HCT116 (cell line): ENCODE results near the gene F8A2. TPM values are rescaled to one million over a fixed set of nuclear protein-coding genes. Genes with fewer than 3 reads are reported as not detected.
"Not testable (repeated sequence)": the region's sequence is repeated elsewhere in the genome, so short reads cannot be mapped to it uniquely, and the experiment has no call there.

Source experiments
- ATAC-seq: fragments of 200-7000 bp; cut with Tn5 transposase; 2 replicates; pipeline ENCODE4 v1.9.1; 2020; ENCODE audit warnings: mild to moderate bottlenecking, moderate library complexity
- BruUV-seq: library from RNA; stranded (reverse); fragments of 400-500 nt; replicated peaks from 2 replicates; lab custom pipeline; 2021; lab: Mats Ljungman, UMichigan
- CTCF ChIA-PET: fragments of 300-600 bp; sonication (Branson Sonifier 250); formaldehyde crosslinking; loops from one replicate; lab custom pipeline; 2021; ENCODE audit warnings: antibody characterized with exemption; lab: Charles Lee
- POLR2A ChIA-PET: fragments of 300-600, 350-600 bp; sonication (Branson Sonifier 250); formaldehyde crosslinking; loops from one replicate; lab custom pipeline; 2021; ENCODE audit warnings: antibody characterized with exemption; lab: Charles Lee
- RAD21 ChIA-PET, 2 experiments: fragments of 300-600 bp; sonication (Branson Sonifier 250); formaldehyde crosslinking; loops; one replicate each; lab custom pipeline; 2023; ENCODE audit warnings: low total read pairs in 2 of 2; ENCODE audit not compliant: uncharacterized antibody in 2 of 2, unreplicated experiment in 2 of 2, low non-redundant PET in 1 of 2; lab: Charles Lee
- DNase-seq: peaks from one replicate; pipeline ENCODE4 v3.0.0-alpha.2; 2010; ENCODE audit warnings: low read depth, low spot score
- H2AFZ ChIP-seq: fragments of 200-600 bp; shearing (Covaris generic), sonication (generic); 2 replicates; pipeline ENCODE4 v1.6.1; 2017; ENCODE audit warnings: low read depth, mixed run types, mixed read lengths, antibody characterized with exemption, low read length; ENCODE audit not compliant: poor library complexity, severe bottlenecking
- H3K27ac ChIP-seq: 2 replicates; pipeline ENCODE4 v1.5.1; 2012; ENCODE audit warnings: low read depth, low read length
- H3K27me3 ChIP-seq: fragments of 200-600 bp; sonication (generic); 2 replicates; pipeline ENCODE4 v1.6.1; 2016; ENCODE audit warnings: mixed run types, low read length, mixed read lengths; ENCODE audit not compliant: insufficient read depth
- H3K36me3 ChIP-seq, 2 experiments: fragments of 200-500 bp in 1 of 2; fragments of 200-600 bp in 1 of 2; sonication (Bioruptor generic) in 1 of 2; sonication (generic) in 1 of 2; 2 replicates each; pipeline versions ENCODE4 v1.5.1 to v1.6.1; 2014 to 2016; ENCODE audit warnings: low read length in 2 of 2, inconsistent platforms in 1 of 2, mixed read lengths in 1 of 2, mixed run types in 1 of 2; ENCODE audit not compliant: insufficient read depth in 2 of 2, control insufficient read depth in 1 of 2
- H3K4me1 ChIP-seq, 2 experiments: fragments of 200-600 bp in 1 of 2; sonication (generic) in 1 of 2; 2 replicates each; pipeline versions ENCODE4 v1.5.1 to v1.6.1; 2012 to 2017; ENCODE audit warnings: low read length in 2 of 2, inconsistent platforms in 1 of 2, mild to moderate bottlenecking in 1 of 2, mixed read lengths in 1 of 2, mixed run types in 1 of 2, moderate library complexity in 1 of 2; ENCODE audit not compliant: insufficient read depth in 2 of 2, control insufficient read depth in 1 of 2
- H3K4me2 ChIP-seq: fragments of 200-600 bp; sonication (generic); 2 replicates; pipeline ENCODE4 v1.6.1; 2017; ENCODE audit warnings: mixed run types, low read length, mixed read lengths
- H3K4me3 ChIP-seq, 2 experiments: fragments of 200-600 bp in 1 of 2; sonication (generic) in 1 of 2; replicated peaks in 1 of 2; 2 replicates each; pipeline ENCODE4 v1.5.1; 2011 to 2016; ENCODE audit warnings: low read length in 2 of 2, control low read depth in 1 of 2, low read depth in 1 of 2, mild to moderate bottlenecking in 1 of 2, mixed read lengths in 1 of 2, mixed run types in 1 of 2
- H3K79me2 ChIP-seq: fragments of 200-600 bp; sonication (generic); 2 replicates; pipeline ENCODE4 v1.6.1; 2017; ENCODE audit warnings: mild to moderate bottlenecking, mixed run types, low read length, moderate library complexity, mixed read lengths; ENCODE audit not compliant: insufficient read depth
- H3K9ac ChIP-seq: fragments of 200-600 bp; sonication (generic); 2 replicates; pipeline ENCODE4 v1.6.1; 2016; ENCODE audit warnings: low read length, mixed read lengths
- H3K9me2 ChIP-seq: fragments of 200-600 bp; sonication (generic), shearing (Covaris generic); 2 replicates; pipeline ENCODE4 v1.6.1; 2017; ENCODE audit warnings: mixed run types, mild to moderate bottlenecking, moderate library complexity; ENCODE audit not compliant: insufficient read depth
- H3K9me3 ChIP-seq, 2 experiments: fragments of 200-500 bp in 1 of 2; fragments of 200-600 bp in 1 of 2; sonication (Bioruptor generic) in 1 of 2; sonication (generic) in 1 of 2; 2 replicates each; pipeline ENCODE4 v1.6.1; 2014 to 2017; ENCODE audit warnings: low read length in 2 of 2, mixed read lengths in 2 of 2, inconsistent platforms in 1 of 2, low read depth in 1 of 2, mild to moderate bottlenecking in 1 of 2, mixed run types in 1 of 2, moderate library complexity in 1 of 2; ENCODE audit not compliant: control insufficient read depth in 1 of 2, insufficient read depth in 1 of 2
- H4K20me1 ChIP-seq: fragments of 200-600 bp; sonication (generic), shearing (Covaris generic); 2 replicates; pipeline ENCODE4 v1.6.1; 2017; ENCODE audit warnings: mixed run types, mild to moderate bottlenecking, moderate library complexity; ENCODE audit not compliant: insufficient read depth
- CEBPB ChIP-seq: IDR thresholded peaks from 2 replicates; pipeline ENCODE4 v1.6.1; 2012; ENCODE audit warnings: low read depth
- EGR1 ChIP-seq: IDR thresholded peaks from 2 replicates; pipeline ENCODE4 v1.6.1; 2012; ENCODE audit warnings: low read depth
- ELF1 ChIP-seq: IDR thresholded peaks from 2 replicates; pipeline ENCODE4 v1.6.1; 2012; ENCODE audit warnings: low read depth, borderline replicate concordance
- EZH2 ChIP-seq: fragments of 200-600 bp; sonication (generic); IDR thresholded peaks from 2 replicates; pipeline ENCODE4 v1.6.1; 2017; ENCODE audit warnings: antibody characterized with exemption, mixed run types
- FOSL1 ChIP-seq: IDR thresholded peaks from 2 replicates; pipeline ENCODE4 v1.6.1; 2012; ENCODE audit warnings: low read depth
- JUND ChIP-seq: IDR thresholded peaks from 2 replicates; pipeline ENCODE4 v1.6.1; 2012
- MAX ChIP-seq: IDR thresholded peaks from 2 replicates; pipeline ENCODE4 v1.6.1; 2012
- POLR2A ChIP-seq: IDR thresholded peaks from 2 replicates; pipeline ENCODE4 v1.7.0; 2011; ENCODE audit warnings: borderline replicate concordance; ENCODE audit not compliant: insufficient read depth, insufficient read length; ENCODE audit errors: extremely low read depth
- POLR2AphosphoS5 ChIP-seq: IDR thresholded peaks from 2 replicates; pipeline ENCODE4 v1.6.1; 2011; ENCODE audit warnings: mild to moderate bottlenecking, low read depth, low read length, moderate library complexity
- RAD21 ChIP-seq: IDR thresholded peaks from 2 replicates; pipeline ENCODE4 v1.6.1; 2012; ENCODE audit warnings: low read depth, mild to moderate bottlenecking
- REST ChIP-seq: IDR thresholded peaks from 2 replicates; pipeline ENCODE4 v1.6.1; 2012; ENCODE audit warnings: low read depth
- SIN3A ChIP-seq: IDR thresholded peaks from 2 replicates; pipeline ENCODE4 v1.6.1; 2012; ENCODE audit warnings: low read depth
- SP1 ChIP-seq: IDR thresholded peaks from 2 replicates; pipeline ENCODE4 v1.6.1; 2012; ENCODE audit warnings: low read depth
- SRF ChIP-seq: IDR thresholded peaks from 2 replicates; pipeline ENCODE4 v1.6.1; 2012; ENCODE audit warnings: low read depth
- YY1 ChIP-seq: IDR thresholded peaks from 2 replicates; pipeline ENCODE4 v1.6.1; 2011; ENCODE audit warnings: low read length, low read depth, moderate library complexity, mild to moderate bottlenecking; ENCODE audit not compliant: insufficient replicate concordance; ENCODE audit errors: extremely low read depth
- ZBTB33 ChIP-seq: IDR thresholded peaks from 2 replicates; pipeline ENCODE4 v1.6.1; 2011; ENCODE audit warnings: mild to moderate bottlenecking, low read length, moderate library complexity; ENCODE audit not compliant: insufficient replicate concordance; ENCODE audit errors: extremely low read depth
- ZNF274 ChIP-seq: fragments of 200-500 bp; sonication (Bioruptor generic); IDR thresholded peaks from 2 replicates; pipeline ENCODE4 v1.6.1; 2014; ENCODE audit warnings: mild to moderate bottlenecking, low read depth, low read length, inconsistent platforms
- intact Hi-C: fragments of 100-400 bp; cut with micrococcal nuclease; formaldehyde crosslinking; loops from 2 replicates; pipeline ENCODE4 v1.10.0; 2022
- total RNA-seq: library from RNA; stranded (reverse); gene quantifications from one replicate; pipeline ENCODE4 v1.2.1, GENCODE V29; 2021; ENCODE audit not compliant: unreplicated experiment

F8A2 gene
- total RNA-seq, 1 experiment from 2014 or later: not detected

- Histone ChIP-seq H3K9ac (no peak within 1 kb of the TSS), H3K4me2 (no peak within 1 kb of the TSS), H3K36me3 (no peaks in the 10 kb centered on the region), H3K4me1 (no peaks in the 10 kb centered on the region), H3K9me3 (no peaks in the 10 kb centered on the region), H2AFZ (no peak within 1 kb of the TSS), H3K4me3 (no peak within 1 kb of the TSS), H3K79me2 (no peaks in the 10 kb centered on the region), H3K27ac (no peak within 1 kb of the TSS), H3K9me2 (no peaks in the 10 kb centered on the region), H3K27me3 (no peaks in the 10 kb centered on the region), H4K20me1 (no peaks in the 10 kb centered on the region)
- POLR2A ChIA-PET: no interaction called here
- DNase-seq (no peak), ATAC-seq (no peak)
- no TSS peak for BruUV-seq
- CTCF ChIA-PET: no interaction called here
- RAD21 ChIA-PET: no interaction called here
- intact Hi-C loops: no loop called here
- TF ChIP-seq JUND (no peak), EGR1 (no peak), REST (no peak), POLR2AphosphoS5 (no peak), YY1 (no peak), MAX (no peak), FOSL1 (no peak), POLR2A (no peak), ZNF274 (no peak), SP1 (no peak), EZH2 (no peak), CEBPB (no peak), ZBTB33 (no peak), SIN3A (no peak), SRF (no peak), RAD21 (no peak), ELF1 (no peak)
These were observed 47.2 kb upstream of the F8A2 start, which contains the start of gene CLIC2 for GRCh38 chrX:155334486-155335336. CLIC2 (minus strand) TSS chrX:155334614; CDS start chrX:155334427, 187 bp downstream.

GRCh38 chrX:155335337-155335712 is 46.6 kb upstream of the F8A2 start:
- H3K4me3 ChIP-seq, BruUV-seq, H3K27me3 ChIP-seq, H3K36me3 ChIP-seq, H3K4me2 ChIP-seq, H4K20me1 ChIP-seq, H3K27ac ChIP-seq, POLR2A ChIA-PET, CTCF ChIA-PET, ATAC-seq, H3K4me1 ChIP-seq, H3K9me3 ChIP-seq, H2AFZ ChIP-seq, H3K79me2 ChIP-seq, DNase-seq, H3K9ac ChIP-seq, intact Hi-C loops, RAD21 ChIA-PET, H3K9me2 ChIP-seq: not testable (repeated sequence)
